Measurements from ENCODE around the gene PIK3R6.

The PIK3R6 gene

DNA sequence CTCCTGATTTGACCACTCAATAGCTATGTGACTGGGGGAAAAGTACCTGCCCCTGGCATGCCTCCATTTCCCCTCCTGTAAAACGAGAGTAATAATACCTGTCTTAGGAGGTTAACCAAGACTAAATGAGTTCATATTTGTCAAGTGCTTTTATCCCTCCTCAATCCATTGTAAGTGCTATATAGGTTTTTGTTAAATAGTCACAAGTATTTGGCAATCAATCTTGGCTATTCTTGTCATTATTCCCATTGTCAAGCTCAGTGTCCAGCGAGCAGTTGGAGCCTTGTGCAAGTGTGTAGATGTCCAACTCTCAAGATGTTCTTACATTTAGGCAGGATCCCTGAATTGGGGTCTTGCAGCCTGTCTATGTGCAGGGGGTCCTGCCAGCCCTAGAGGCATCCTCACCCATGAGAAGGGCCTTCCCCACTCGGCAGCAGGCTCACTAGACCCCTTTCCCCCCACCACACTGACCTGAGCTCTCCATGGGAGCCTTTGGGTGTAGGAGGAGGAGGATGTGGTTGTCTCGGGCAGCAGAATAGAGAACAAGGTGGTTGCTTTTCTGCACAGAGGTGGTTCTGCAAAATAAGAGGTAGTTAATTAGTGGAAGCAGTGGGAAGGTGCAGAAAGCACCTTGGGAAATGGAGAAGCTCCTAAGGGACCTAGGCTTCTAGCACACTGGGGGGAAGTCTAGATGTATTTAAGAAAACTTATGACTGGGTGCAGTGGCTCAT is 18.0 kb downstream of the PIK3R6 start:
- DNase-seq, result no peak

DNA sequence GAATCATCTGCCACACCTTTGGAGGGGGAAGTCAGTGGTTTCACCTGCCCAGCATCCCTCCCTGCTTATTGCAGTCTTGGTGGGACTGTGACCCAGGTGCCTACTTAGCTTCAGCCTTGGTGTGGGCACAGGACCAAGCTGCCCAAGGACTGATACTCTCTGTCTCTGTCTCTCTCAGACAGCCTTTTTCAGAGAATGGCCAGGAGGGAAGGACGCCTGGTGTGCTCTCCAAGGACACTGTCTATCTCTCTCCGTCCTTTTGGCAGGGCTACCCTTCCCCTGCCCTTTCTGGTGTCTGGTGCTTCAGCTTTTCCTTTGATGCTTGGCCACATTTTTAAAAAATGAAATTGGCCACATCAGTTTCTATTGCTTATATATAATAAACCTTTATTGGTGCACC is 19.6 kb downstream of the PIK3R6 start:
- no peak for DNase-seq

DNA sequence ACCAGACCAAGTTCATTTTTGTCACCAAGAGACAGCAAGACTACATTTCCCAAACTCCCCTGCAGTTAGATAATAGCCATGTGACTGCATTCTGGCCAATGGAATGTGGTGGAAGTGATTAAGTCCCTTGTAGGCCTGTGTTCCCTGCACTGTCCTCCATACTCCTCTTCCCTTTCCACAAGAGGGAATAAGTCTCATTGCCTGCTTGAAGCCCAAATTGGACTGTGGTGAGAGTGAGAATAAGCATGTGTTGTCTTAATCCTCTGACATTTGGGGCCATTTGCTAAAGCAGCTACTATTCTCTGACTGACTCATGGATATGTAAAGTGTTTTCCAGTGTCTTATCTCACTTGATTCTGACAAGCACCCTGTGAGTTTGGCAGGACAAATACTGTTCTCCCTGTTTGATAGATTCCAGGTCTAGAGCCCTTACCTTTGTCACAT is 20.7 kb downstream of the PIK3R6 start:
- DNase-seq, result no peak

DNA sequence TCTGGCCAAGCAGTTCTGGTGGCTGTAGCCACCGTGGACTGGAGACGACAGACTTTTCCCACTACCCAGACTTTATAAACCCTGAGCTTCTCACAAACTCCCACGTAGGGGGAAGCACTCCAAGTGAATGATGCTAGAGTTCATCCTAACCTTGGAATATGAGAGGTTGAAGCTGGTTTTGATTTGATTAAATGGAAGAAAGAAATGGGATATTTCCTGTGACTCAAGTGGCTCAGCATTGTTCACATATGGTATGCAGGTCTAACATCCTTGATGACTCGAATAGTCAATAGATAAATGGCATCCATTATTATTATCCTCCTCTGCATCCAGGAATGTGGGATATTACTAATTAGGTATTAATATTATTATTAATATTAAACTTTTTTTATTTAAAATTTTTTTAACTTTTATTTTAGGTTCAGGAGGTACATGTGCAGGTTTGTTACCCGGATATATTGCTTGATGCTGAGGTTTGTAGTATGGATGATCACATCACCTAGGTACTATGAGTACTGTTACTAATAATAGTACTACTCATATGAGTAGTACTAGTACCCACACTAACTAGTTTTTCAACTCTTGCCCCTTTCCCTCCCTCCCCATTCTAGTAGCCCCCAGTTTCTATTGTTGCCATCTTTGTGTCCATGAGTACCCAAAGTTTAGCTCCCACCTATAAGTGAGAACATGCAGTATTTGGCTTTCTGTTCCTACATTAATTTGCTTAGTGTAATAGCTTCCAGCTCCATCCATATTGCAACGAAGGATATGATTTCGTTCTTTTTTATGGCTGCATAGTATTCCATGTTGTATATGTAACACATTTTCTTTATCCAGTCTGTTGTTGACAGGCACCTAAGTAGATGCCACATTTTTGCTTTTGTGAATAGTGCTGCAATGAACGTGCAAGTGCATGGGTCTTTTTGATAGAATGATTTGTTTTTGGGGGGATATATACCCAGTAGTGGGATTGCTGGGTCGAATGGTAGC is 22.9 kb downstream of the PIK3R6 start:
- DNase-seq, result no peak

DNA sequence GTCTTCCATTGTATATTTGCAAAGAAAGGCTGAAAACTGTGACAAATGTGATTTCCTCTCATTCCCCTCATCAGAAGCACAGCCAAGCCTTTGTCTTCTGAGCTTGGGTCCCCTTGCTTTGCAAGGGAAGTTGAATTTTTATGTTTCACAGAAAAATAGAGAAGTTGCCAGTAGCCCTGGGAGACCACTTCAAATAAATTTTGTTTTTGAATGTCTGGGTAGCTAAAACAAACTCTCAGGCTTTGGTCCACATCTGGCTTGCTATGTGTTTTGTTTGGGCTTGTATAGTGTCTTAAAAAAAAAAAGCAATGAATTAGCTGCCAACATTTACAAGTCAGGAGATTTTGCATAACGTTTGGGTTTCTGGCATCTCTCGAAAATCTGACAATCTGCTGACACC is 24.1 kb downstream of the PIK3R6 start:
- DNase-seq, result no peak

DNA sequence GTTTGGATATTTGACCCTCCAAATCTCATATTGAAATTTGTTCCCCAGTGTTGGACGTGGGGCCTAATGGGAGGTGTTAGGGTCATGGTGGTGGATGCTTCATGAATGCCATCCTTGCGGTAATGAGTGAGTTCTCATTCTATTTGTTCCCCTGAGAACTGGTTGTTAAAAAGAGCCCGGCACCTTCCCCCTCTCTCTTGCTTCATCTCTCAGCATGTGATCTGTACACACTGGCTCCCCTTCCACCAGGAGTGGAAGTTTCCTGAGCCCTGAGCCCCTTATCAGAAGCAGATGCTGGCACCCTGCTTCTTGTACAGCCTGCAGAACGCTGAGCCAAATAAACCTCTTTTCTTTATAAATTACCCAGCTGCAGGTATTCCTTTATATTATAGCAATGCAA is 25.6 kb downstream of the PIK3R6 start:
- no peak for DNase-seq

DNA sequence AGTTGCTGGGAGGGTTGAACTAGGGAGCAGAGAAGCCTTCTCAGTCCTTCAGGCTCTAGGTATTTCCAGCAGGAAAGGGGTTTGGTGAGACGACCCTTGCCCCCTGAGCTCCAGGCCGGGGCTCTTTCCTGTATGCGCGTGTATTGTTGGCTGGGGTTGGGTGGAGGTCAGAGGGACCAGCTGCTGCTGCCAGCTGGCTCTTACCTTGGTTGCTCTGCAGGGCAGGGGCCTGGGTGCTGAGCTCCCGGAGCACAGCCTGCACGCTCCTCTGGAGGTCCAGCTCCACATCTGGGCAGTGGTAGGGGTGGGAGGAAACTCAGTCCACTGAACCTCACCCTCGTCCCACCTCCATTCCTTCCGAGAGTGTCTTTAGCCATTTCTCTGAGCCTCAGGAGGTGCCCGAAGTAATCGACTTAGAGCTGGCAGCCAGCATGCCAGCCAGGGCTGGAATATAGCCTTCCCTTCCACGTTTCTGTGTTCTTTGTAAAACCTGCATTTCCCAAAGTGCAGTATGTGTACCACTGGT is 28.0 kb downstream of the PIK3R6 start:
- DNase-seq, result no peak

DNA sequence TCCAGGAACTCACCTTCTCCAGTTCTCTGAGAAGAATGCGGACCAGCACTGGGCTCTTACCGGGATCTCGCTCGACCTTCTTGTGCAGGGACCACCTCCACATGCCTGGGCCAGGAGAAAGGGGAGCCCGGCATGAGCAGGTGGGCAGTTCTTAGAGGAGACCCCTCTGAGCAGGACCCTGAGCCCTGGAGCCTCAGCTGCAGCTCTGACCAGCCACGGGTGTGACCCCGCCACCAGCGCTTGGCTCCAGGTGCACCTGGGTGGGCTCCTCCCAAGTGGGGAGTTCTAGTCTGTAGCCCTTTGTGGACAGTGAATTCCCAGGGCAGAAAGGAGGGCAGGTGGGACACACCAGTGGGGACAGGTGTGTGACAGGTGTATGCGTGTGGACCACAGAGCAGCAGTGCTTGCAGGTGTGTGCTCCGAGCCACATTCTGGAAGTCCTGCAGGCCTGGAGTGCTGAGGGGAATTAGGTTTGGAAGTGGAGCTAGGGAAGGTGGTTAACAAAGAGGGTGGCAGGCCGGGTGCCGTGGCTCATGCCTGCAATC is 28.9 kb downstream of the PIK3R6 start:
- no peak for DNase-seq

DNA sequence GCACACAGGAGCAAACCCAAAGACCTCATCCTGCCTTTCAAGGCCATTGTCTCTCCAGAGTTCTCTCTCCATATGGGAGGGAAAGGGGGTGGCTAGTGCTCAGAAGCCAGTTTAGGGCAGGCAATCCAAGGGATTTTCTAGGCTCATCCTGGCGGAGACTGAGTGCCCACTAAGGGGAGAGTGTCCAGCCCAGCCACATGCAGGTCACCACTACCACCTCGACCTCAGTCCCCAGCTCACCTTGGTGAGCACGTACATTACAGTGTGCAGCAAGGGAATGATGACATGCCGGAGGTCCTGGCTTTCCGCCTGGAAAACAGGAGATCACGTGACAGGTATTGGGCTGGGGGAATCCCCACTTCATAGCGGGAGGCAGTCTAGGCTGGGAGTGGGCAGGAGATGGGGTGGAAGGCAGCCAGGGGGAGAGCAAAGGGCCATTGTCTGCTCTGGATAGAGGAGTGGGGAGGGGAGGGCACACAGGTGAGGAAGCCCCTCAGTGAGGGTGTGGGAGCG is 29.9 kb downstream of the PIK3R6 start:
- no peak for DNase-seq

DNA sequence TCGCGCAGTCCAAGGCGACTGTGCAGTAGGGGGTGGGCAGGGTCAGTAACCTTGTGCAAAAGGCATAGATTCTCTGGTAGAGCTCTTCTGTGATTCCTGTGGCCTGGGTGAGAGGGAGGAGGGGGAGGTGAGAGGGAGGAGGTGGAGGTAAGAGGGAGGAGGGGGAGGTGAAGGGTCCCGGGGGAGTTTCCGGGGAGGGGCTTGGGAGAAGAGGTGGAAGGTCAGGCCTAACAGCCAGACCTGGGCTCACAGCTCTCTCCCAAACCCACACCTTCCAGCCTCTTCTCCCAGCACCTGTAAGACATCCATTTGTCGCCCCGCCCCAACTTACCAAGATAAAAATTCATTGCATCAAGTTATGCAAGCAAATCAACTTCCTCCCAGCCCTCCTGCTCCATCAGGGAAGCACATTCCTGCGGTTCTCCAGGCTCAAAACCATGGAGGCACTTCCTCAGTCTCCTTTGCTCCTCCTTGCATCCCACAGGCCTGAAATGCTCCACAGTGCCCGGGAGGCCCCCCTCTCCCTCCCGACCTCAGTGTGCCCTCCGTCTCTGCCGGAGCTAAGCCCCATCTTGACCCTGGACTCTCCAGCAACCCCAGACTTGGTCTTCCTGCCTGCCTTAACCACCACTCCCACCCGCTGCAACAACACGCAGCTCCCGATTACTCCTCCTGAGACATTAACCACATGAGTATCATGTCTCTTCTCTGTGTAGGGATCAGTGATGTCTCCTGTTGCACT is 30.5 kb downstream of the PIK3R6 start:
- DNase-seq, result no peak

DNA sequence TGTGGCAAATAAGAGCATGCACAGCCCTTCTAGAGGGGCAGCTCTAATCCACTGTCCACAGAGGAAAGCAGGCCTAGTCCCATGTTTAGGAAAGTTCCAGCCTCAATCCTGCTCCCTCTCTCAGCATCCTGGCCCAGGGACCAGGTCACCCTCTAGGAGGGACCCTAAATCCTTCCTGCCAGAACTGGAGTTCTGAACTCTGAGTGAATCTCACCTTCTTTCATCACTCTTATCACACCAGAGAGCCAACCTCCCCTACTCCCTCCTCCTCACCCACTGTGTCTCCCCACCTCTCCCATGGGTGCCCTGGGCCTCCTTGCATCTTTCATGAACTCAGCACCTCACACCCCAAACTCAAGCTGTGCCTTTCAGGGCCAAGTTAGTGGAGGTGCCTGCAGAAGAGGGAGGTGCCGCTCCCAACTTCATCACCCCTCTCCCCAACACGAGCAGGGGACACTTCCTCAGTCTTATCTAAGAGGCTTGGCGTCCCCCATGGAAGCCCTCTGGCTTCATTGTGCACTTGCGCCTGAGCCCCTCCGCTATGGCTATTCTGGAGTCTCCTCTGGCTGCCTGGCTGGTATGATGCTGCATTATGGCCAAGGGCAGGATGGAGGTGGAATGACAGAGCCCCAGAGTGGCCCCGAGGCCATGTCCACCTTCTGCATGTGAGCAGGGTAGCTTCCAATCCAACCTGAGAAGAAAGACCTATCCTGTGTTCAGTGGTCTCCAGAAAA is 31.7 kb downstream of the PIK3R6 start:
- DNase-seq, result no peak

DNA sequence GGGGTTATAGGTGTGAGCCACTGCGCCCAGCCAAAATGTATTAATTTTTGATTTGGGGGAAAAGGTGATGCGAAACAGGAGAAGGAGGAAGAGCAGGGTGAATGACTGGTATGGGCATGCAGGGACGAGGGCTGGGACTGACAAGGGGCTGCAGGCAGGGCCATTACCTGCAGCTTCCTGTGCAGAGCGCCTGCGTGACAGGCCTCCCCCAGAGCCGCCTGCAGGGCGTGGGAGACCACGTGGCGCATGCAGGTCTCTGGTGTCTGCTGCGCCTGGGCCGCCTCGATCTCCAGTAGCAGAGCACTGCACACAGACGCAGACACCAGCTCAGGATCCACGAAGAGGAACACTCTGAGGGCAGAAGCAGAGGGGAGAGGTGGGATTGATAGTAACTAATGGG is 32.4 kb downstream of the PIK3R6 start:
- DNase-seq, result no peak

DNA sequence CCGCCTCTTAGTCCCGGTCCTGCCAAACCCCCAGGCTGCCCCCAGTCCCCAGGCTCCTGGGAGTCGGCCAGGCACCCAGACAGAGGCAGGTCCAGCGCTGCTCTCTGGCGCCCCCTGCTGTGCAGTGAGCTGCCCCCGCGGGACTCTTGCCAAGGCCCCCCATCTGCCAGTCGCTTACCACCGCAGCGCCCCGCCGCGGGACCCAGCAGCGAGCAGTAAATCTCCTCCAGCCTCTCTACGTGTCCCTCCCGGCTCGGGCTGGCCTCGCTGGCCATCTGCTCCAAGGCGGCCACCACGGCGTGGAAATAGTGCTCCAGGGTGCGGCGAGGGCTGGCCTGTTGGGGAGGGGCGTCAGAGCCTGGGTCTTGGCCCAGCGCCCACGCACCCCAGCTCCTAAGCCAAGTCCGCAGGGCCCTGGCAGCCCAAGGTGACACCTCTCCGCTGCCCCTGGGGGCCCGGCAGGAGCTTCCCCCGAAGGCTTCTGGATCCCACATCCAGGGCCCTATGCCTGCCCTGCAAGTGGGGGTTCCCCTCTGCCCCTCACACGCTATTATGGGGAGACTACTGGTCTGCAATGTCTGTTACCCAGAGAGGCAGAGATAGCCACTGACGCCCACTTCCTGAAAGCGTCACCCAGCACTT is 34.6 kb downstream of the PIK3R6 start:
- peak; percentile 47 for DNase-seq

DNA sequence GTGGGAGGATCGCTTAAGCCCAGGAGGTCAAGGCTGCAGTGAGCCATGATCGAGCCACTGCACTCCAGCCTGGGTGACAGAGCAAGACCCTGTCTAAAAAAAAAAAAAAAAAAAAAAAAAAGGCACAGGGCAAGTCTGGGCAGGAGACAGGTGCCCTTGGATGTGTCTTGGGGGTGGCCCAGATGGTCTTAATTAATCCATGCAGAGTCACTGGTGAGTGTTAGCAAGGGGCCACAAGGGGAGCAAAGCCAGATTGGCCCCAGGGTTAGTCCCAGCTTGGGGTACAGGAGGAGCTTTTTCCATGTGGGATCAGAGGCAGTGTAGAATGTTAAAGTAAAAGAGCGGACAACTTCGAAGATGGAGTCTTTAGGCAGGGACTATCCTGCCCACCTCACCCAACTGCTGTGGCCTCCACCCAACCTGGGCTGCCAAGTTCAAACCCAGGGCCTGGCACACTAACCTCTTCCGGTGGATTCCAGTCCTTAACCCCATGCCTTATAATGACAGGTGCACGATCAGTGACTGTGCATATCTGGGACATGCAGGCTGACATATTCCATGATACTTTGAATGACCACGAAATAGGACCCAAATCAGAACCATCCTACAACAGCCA is 36.1 kb downstream of the PIK3R6 start:
- no peak for DNase-seq

DNA sequence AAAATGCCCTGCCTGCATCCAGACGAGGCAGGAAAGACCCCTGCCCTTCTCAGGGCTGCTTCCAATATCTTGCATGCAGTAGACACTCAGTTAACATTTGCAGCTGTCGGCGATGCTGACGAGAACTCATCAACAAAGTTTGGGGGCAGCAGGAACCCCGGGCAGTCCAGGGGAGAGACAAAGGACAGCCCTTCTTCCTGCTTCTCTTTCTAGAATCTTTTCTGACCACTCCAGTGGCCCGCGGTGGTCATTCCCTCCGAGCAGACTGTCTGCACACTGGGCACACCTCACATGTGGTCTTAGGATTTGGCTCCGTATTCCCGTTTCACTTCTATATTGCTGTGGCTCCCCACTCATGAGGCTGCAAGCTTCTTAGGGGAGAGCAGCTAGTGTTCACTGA is 37.3 kb downstream of the PIK3R6 start:
- no peak for DNase-seq

DNA sequence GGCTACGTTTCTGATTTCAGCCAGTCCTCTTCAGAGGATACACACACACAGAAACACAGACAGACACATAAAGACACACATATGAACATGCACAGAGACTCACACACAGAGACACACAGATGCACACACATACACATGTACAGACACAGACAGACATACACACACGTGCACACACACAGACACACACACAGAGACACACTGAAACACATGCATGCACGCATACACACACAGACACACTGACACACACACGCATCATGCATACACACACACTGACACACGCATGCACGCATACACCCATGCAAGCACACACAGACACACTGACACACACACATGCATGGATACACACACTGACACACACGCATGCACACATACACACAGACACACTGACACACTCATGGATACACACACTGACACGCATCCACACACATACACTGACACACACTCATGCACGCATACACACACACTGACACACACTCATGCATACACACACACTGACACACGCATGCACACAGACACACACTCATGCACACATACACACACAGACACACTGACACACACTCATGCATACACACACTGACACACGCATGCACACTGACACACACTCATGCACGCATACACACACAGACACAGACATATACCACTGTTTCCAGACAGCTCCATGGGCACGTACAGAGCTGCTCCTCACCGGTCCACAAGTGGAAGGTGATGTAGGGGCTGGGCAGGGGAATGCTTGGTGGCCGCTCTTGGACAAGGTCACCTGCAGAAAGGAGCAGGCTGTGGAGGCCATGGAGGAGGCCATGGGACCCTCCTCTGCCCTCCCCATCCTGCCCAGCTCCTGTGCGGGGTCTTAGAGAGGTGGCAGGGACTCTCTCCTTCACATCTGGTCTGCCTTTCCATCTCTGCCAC is 38.2 kb downstream of the PIK3R6 start:
- DNase-seq, result no peak

DNA sequence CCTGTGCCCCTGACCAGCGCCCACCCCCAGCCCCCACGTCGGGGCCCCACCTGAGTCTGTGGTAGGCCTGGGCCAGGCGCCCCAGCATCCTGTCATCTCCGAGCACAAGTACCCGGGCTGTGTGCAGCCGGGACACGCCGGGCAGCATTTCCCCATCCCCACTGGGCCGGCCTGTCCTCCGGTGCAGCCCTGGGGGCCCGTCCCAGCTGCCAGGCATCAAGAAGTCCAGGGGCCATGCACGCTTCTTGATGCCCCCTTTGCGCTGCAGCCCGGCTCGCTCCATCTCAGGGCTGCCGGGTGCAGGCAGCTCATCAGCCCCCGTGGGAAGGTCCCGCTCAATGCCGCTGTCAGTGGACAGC is 39.0 kb downstream of the PIK3R6 start:
- DNase-seq, result no peak

DNA sequence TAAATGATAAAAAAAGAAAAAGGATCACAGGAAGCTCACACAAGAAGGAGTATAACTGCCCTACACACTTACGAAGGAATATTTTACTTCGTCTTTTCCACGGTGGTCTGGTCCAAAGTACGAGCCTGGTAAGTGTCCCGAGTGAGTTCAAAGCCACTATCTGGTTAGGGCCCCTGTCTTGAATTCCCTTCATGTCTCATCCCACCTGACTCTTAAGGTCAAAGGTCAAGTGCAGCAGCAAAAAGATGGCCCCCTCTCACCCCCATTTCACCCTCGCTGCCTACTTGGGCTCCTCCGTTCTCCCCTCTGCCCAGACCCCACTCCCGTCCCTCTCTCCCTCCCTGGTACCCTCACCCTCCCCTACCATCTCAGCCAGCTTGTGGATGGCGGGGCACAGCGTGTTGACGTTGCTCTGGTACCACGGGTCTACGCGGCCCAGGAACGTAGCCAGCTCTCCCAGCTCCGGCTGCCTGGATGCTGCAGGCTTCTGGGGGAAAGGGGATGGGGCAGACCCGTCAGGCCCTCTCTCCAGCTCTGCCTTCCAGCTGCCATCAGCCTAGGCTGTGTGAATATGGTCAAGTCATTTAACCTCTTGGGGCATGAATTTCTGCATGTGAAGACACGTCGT is 40.6 kb downstream of the PIK3R6 start:
- DNase-seq, result no peak

DNA sequence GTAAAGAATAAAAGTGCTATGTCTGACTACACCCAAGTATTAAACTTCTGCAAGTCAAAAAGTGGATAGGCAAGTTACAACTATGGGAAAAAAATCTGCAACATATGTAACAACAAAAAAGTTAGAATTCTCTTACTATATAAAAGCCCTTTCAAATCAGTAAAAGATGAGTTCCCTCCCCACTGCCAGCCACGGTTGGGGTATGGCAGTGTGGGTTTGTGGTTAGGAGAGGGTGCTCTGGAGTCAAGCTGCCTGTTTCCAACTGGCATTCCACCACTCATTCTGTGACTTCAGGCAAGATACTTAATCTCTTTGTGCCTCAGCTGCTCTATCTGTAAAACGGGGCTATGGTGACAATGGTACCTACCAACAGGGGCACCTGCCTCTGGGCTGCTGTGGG is 41.7 kb downstream of the PIK3R6 start:
- no peak for DNase-seq

Data from NCI-H1694 treated with DMSO at 0.1 percent for 48 hours (cell line).